HuH-7 (cell line): ENCODE data around the gene QKI.
A peak's percentile ranks its signal among the peaks of the same experiment; 100 is the strongest.

ENCODE experiments used
- DNase-seq: peaks from one replicate; pipeline ENCODE4 v3.0.0; 2011; ENCODE audit warnings: low spot score

QKI gene

GRCh38 chr6:163532526-163533078 is 118.1 kb downstream of the QKI start:
- no peak for DNase-seq

- peak; percentile 46 for DNase-seq
Observed at GRCh38 chr6:163533443-163533842, 118.9 kb downstream of the QKI start.

- no peak for DNase-seq
Observed at GRCh38 chr6:163536770-163537169, 122.3 kb downstream of the QKI start.

GRCh38 chr6:163538331-163538730 is 123.8 kb downstream of the QKI start:
- no peak for DNase-seq

- DNase-seq = no peak
Observed at GRCh38 chr6:163539101-163539762, 124.7 kb downstream of the QKI start.

- DNase-seq = no peak
Observed at GRCh38 chr6:163543321-163543720, 128.8 kb downstream of the QKI start.

- DNase-seq = no peak
Observed at GRCh38 chr6:163545370-163545769, 130.9 kb downstream of the QKI start.

- DNase-seq = no peak
Observed at GRCh38 chr6:163547287-163547686, 132.8 kb downstream of the QKI start.

GRCh38 chr6:163548624-163549023 is 134.1 kb downstream of the QKI start:
- DNase-seq = no peak

GRCh38 chr6:163554032-163554431 is 139.5 kb downstream of the QKI start:
- DNase-seq = no peak

GRCh38 chr6:163554663-163555062 is 140.1 kb downstream of the QKI start:
- DNase-seq = peak; percentile 51

- DNase-seq = no peak
Observed at GRCh38 chr6:163559661-163560060, 145.1 kb downstream of the QKI start.

- no peak for DNase-seq
Observed at GRCh38 chr6:163563318-163563717, 148.8 kb downstream of the QKI start.

- DNase-seq = no peak
Observed at GRCh38 chr6:163564534-163564933, 150.0 kb downstream of the QKI start.

GRCh38 chr6:163565140-163565539 is 150.6 kb downstream of the QKI start:
- DNase-seq = no peak

- no peak for DNase-seq
Observed at GRCh38 chr6:163566056-163566455, 151.5 kb downstream of the QKI start.

- no peak for DNase-seq
Observed at GRCh38 chr6:163568275-163568674, 153.8 kb downstream of the QKI start.

GRCh38 chr6:163570579-163571231 is 156.2 kb downstream of the QKI start:
- no peak for DNase-seq

GRCh38 chr6:163571730-163572129 is 157.2 kb downstream of the QKI start:
- DNase-seq = no peak

- no peak for DNase-seq
Observed at GRCh38 chr6:163572612-163573011, 158.1 kb downstream of the QKI start.

- DNase-seq = no peak
Observed at GRCh38 chr6:163573503-163574179, 159.1 kb downstream of the QKI start.

- DNase-seq = no peak
Observed at GRCh38 chr6:163576114-163576513, 161.6 kb downstream of the QKI start.

GRCh38 chr6:163577404-163577803 is 162.9 kb downstream of the QKI start:
- no peak for DNase-seq
